ENCODE data around the gene CDKAL1. TPM values are rescaled to one million over a fixed set of nuclear protein-coding genes. Genes with fewer than 3 reads are reported as not detected.
A peak's percentile ranks its signal among the peaks of the same experiment; 100 is the strongest.
"Not testable (repeated sequence)": the region's sequence is repeated elsewhere in the genome, so short reads cannot be mapped to it uniquely, and the experiment has no call there.

CDKAL1 gene
- total RNA-seq, 1 donor from 2014 or later: 34.3 TPM

DNA sequence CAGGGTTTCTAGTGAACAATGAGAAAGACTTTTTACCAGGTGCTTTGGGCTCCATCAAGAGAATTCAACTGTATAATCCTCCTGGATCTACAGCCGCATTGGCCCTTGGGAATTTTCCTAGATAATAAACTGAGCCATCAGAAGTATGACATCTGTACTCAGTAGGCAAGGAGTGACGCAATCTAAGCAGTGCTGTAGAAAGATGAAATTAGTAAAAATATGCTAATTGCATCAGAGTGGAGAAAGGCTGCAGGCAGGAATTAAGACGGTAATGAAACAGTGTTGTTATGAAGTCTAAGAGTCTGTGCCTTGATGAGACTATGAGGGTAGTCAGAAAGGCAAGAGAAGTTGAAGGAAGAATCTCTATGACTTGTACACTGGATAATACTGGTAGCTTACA is 551.4 kb downstream of the CDKAL1 start:
- H3K36me3 Mint-ChIP-seq (ENCODE audit: insufficient read depth): peaks cover 12% of the 10 kb centered on the region
- H3K27ac Mint-ChIP-seq: no peak overlapping the region
- TF ChIP-seq, protein P1, sequence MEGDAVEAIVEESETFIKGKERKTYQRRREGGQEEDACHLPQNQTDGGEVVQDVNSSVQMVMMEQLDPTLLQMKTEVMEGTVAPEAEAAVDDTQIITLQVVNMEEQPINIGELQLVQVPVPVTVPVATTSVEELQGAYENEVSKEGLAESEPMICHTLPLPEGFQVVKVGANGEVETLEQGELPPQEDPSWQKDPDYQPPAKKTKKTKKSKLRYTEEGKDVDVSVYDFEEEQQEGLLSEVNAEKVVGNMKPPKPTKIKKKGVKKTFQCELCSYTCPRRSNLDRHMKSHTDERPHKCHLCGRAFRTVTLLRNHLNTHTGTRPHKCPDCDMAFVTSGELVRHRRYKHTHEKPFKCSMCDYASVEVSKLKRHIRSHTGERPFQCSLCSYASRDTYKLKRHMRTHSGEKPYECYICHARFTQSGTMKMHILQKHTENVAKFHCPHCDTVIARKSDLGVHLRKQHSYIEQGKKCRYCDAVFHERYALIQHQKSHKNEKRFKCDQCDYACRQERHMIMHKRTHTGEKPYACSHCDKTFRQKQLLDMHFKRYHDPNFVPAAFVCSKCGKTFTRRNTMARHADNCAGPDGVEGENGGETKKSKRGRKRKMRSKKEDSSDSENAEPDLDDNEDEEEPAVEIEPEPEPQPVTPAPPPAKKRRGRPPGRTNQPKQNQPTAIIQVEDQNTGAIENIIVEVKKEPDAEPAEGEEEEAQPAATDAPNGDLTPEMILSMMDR (IDR thresholded peaks at IDR 0.05; ENCODE audit: unreplicated experiment): no peak

DNA sequence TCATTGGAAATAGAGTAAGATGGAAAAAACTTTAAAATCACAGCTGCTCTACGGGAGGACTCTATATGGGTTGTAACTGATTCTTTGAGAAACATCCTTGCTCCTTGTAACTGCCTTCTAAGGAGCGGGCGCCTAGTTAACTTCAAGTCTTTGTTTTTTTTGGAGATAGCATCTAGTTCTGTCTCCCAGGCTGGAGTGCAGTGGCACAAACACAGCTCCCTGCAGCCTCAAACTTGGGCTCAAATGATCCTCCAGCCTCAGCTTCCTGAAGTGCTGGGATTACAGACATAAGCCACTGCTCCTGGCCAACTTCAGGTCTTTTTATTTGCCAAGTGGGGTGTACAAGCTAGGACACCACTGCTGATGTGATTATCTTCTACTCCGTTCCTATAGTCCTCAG is 552.9 kb downstream of the CDKAL1 start:
- Mint-ChIP-seq H3K27me3 (no peaks in the 10 kb centered on the region), H3K27ac (no peak overlapping the region), H3K9me3 (ENCODE audit: low read depth) (peaks cover 3% of the 10 kb centered on the region), H3K36me3 (ENCODE audit: insufficient read depth) (peaks cover 14% of the 10 kb centered on the region), H3K4me1 (ENCODE audit: low read depth) (peaks cover 7% of the 10 kb centered on the region), H3K4me3 (ENCODE audit: low read depth) (no peak overlapping the region)
- DNase-seq (ENCODE audit: low spot score, unreplicated experiment): no peak
- TF ChIP-seq, protein P1 (IDR thresholded peaks at IDR 0.05; ENCODE audit: unreplicated experiment): no peak

More for the DNA sequence above, 551.4 kb downstream of the CDKAL1 start:
- H3K4me1 Mint-ChIP-seq (ENCODE audit: low read depth): peaks cover 11% of the 10 kb centered on the region
- DNase-seq (ENCODE audit: low spot score, unreplicated experiment): no peak
- H3K4me3 Mint-ChIP-seq (ENCODE audit: low read depth): no peak overlapping the region
- H3K9me3 Mint-ChIP-seq (ENCODE audit: low read depth): peaks cover 3% of the 10 kb centered on the region
- no peaks in the 10 kb centered on the region for H3K27me3 Mint-ChIP-seq

DNA sequence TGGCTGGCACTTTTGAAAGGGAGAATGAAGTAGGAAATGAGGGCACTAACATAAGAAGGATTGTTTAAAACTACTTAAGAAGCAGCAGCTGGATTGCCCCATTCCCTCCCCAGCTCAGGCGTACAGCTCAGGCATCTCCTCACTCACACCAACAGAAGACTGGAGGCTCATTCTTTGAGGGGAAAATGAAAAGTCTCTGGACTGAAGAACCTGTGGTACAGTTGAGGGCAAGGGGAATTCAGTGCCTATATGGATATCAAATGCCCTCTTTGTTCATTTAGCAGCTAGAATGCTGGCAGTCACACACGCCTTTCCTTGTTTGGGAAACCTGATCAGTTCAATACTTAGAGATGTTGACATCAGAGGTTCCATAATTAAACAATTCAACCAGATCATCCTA is 557.2 kb downstream of the CDKAL1 start:
- TF ChIP-seq, protein P1 (IDR thresholded peaks at IDR 0.05; ENCODE audit: unreplicated experiment): no peak
- Mint-ChIP-seq H3K9me3 (ENCODE audit: low read depth) (peaks cover 3% of the 10 kb centered on the region), H3K4me1 (ENCODE audit: low read depth) (peaks cover 8% of the 10 kb centered on the region), H3K27me3 (no peaks in the 10 kb centered on the region), H3K27ac (peak overlapping the region; percentile 62), H3K4me3 (ENCODE audit: low read depth) (no peak overlapping the region), H3K36me3 (ENCODE audit: insufficient read depth) (peaks cover 13% of the 10 kb centered on the region)
- DNase-seq (ENCODE audit: low spot score, unreplicated experiment): no peak

DNA sequence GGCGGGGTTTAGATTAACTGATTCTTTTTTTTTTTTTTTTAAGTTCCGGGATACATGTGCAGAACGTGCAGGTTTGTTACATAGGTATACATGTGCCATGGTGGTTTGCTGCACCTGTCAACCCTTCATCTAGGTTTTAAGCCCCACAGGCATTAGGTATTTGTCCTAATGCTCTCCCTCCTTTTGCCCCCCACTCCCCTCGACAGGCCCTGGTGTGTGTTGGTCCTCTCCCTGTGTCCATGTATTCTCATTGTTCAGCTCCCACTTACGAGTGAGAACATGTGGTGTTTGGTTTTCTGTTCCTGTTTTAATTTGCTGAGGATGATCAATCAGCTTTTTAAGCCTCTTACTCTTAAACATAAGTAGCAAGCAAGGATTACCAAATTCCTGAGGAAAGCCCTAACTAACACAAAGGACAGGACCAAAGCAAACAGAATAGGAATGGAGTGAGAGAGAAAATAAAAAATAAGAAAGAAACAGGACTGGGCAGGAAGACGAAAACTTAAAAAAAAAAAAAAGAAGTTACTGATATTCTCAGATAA is 558.0 kb downstream of the CDKAL1 start:
- H3K27ac Mint-ChIP-seq: peak overlapping the region; percentile 18
- not testable (repeated sequence) for H3K4me1 Mint-ChIP-seq (ENCODE audit: low read depth); H3K27me3 Mint-ChIP-seq; H3K4me3 Mint-ChIP-seq (ENCODE audit: low read depth); DNase-seq (ENCODE audit: low spot score, unreplicated experiment); H3K36me3 Mint-ChIP-seq (ENCODE audit: insufficient read depth); H3K9me3 Mint-ChIP-seq (ENCODE audit: low read depth)

DNA sequence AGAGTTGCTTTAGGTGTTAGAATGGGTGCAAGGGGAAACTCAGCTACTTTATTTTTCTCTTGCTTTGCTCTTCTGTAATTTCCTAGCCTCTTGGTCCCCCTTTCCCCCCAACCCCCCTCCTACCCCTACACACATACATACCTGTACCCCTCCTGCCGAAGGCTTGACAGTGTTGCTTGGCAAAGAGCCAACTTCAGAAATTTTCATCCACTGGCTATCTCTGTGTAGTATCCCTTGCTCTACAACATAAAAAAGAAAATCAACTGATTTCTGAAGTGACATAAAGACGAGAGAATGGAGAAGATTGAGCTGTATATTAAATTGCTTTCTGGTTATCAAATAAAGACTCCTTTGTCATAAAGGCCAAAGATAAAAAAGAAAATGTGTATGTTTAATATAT is 561.2 kb downstream of the CDKAL1 start:
- H3K27ac Mint-ChIP-seq: no peak overlapping the region
- no peak for DNase-seq (ENCODE audit: low spot score, unreplicated experiment)
- no peaks in the 10 kb centered on the region for H3K27me3 Mint-ChIP-seq
- peaks cover 9% of the 10 kb centered on the region for H3K36me3 Mint-ChIP-seq (ENCODE audit: insufficient read depth)
- TF ChIP-seq, protein P1 (IDR thresholded peaks at IDR 0.05; ENCODE audit: unreplicated experiment): no peak
- no peak overlapping the region for H3K4me3 Mint-ChIP-seq (ENCODE audit: low read depth)
- H3K9me3 Mint-ChIP-seq (ENCODE audit: low read depth): peaks cover 6% of the 10 kb centered on the region
- H3K4me1 Mint-ChIP-seq (ENCODE audit: low read depth): peaks cover 24% of the 10 kb centered on the region

DNA sequence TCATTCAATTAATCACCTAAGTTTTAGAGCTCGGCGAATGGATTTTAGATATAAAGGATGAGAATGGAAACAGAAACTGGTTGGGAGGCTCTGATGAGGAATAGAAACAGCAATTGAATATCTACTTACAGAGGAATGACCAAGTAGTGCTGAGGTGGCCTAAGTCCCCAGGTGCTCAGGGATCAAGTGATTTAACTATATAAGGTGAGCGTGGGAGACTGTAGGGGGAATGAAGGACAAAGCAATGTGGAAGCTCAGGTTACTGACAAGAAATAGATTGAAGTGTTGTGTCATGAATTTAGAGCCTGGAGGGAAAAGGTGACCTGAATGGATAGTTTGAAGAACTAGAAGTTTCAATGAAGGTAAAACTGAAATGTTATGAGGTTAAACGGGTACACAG is 563.9 kb downstream of the CDKAL1 start:
- H3K9me3 Mint-ChIP-seq (ENCODE audit: low read depth): peaks cover 6% of the 10 kb centered on the region
- no peak overlapping the region for H3K27ac Mint-ChIP-seq
- TF ChIP-seq, protein P1 (IDR thresholded peaks at IDR 0.05; ENCODE audit: unreplicated experiment): no peak
- no peak for DNase-seq (ENCODE audit: low spot score, unreplicated experiment)
- peaks cover 44% of the 10 kb centered on the region for H3K4me1 Mint-ChIP-seq (ENCODE audit: low read depth)
- H3K27me3 Mint-ChIP-seq: no peaks in the 10 kb centered on the region
- H3K4me3 Mint-ChIP-seq (ENCODE audit: low read depth): peak overlapping the region; percentile 24
- H3K36me3 Mint-ChIP-seq (ENCODE audit: insufficient read depth): peaks cover 4% of the 10 kb centered on the region

Data from progenitor cell of endocrine pancreas (in vitro differentiated cells).